Muscle layer of colon (tissue), 2 donors: ENCODE measurements around the gene CTNNA2.

Experiments
- H3K27ac ChIP-seq: one replicate; pipeline ENCODE4 v1.7.0; 2013; ENCODE audit warnings: low read depth, mild to moderate bottlenecking, low read length, moderate library complexity
- H3K27me3 ChIP-seq, 2 donors: one replicate each; pipeline ENCODE4 v1.7.0; 2013; ENCODE audit warnings: low read length in 2 of 2, mild to moderate bottlenecking in 2 of 2; ENCODE audit not compliant: insufficient read depth in 2 of 2, control insufficient read depth in 1 of 2
- H3K36me3 ChIP-seq: one replicate; pipeline ENCODE4 v1.7.0; 2013; ENCODE audit warnings: mild to moderate bottlenecking, low read length; ENCODE audit not compliant: insufficient read depth
- H3K4me1 ChIP-seq: one replicate; pipeline ENCODE4 v1.7.0; 2013; ENCODE audit warnings: mild to moderate bottlenecking, low read length; ENCODE audit not compliant: insufficient read depth
- H3K4me3 ChIP-seq, 2 donors: one replicate each; pipeline ENCODE4 v1.7.0; 2013; ENCODE audit warnings: low read length in 2 of 2, low read depth in 1 of 2, mild to moderate bottlenecking in 1 of 2, moderate library complexity in 1 of 2
- H3K9ac ChIP-seq: one replicate; pipeline ENCODE4 v1.7.0; 2013; ENCODE audit warnings: low read length
- H3K9me3 ChIP-seq: one replicate; pipeline ENCODE4 v1.7.0; 2013; ENCODE audit warnings: mild to moderate bottlenecking, low read length
- donor health status: abdominal sarcoma.
- donor health status: Adenocarcinoma of cecum.

Gene CTNNA2

DNA sequence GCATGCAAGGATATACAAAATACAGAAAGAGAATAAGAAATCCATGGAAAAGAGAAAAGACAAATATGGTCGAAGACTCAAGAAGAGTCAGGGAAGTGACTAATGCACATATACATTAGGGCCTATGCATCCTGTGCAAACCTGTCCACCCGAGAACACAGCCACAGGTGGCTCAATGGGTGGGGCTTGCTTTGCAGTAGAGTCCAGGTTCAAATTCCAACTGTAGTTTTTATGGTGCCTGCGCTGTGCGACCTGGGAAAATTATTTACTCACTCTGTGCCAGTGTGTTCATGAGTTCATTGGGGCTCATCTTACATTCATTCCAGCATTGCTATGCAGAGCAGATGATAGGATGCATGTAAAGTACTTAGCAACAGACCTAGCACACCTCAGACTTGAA, 244.7 kb downstream of the CTNNA2 start:
- H3K4me3 ChIP-seq, result no peak overlapping the region
- H3K9me3 ChIP-seq, result no peaks in the 10 kb centered on the region
- H3K27ac ChIP-seq, result no peak overlapping the region
- no peaks in the 10 kb centered on the region for H3K27me3 ChIP-seq
- no peaks in the 10 kb centered on the region for H3K4me1 ChIP-seq
- H3K36me3 ChIP-seq, result no peaks in the 10 kb centered on the region
- no peak overlapping the region for H3K9ac ChIP-seq

DNA sequence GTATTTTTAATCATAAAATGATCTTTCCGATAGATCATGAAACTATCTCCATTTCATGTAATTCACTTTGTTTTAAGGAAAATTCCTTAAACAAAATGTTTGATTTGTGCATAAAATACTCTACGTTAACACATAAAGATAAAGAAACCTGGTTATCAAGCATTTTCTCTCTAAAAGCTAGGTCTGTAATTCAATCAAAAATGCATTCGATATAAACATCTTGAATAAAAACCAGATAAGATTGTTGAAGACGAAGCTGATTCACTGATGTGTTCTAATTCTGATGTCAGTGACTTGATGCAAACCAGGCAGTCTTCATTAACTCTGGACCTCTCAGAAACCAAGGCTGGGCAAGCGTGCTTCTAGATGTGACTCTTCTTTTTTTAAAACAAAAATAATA, 245.2 kb downstream of the CTNNA2 start:
- Histone ChIP-seq H3K36me3 (no peaks in the 10 kb centered on the region), H3K4me1 (no peaks in the 10 kb centered on the region), H3K9me3 (no peaks in the 10 kb centered on the region), H3K4me3 (no peak overlapping the region), H3K27ac (no peak overlapping the region), H3K27me3 (no peaks in the 10 kb centered on the region), H3K9ac (no peak overlapping the region)

DNA sequence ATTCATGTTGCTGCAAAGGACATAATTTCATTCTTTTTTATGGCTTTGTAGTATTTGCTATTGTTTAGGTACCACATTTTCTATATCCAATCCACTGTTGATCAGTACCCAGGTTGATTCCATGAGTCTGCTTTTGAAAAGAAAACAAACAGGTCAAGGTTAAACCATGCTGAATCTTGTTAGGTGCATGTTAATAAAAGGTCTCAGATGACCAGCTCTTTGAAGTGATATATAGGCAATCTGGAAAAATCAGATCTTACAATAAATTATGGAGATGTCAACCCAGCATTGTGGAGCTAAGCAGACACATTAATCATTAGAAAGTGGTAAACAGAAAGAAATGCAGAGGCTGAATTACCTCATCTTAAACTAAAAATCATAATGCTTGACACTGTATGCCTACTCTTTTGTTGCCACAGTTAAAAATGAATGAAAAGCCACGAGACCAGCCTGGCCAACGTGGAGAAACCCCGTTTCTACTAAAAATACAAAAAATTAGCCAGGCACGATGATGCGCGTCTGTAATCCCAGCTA, 246.0 kb downstream of the CTNNA2 start:
- H3K4me1 ChIP-seq, result no peaks in the 10 kb centered on the region
- no peaks in the 10 kb centered on the region for H3K36me3 ChIP-seq
- H3K27me3 ChIP-seq, result no peaks in the 10 kb centered on the region
- no peak overlapping the region for H3K27ac ChIP-seq
- no peak overlapping the region for H3K4me3 ChIP-seq
- H3K9me3 ChIP-seq, result no peaks in the 10 kb centered on the region
- no peak overlapping the region for H3K9ac ChIP-seq

DNA sequence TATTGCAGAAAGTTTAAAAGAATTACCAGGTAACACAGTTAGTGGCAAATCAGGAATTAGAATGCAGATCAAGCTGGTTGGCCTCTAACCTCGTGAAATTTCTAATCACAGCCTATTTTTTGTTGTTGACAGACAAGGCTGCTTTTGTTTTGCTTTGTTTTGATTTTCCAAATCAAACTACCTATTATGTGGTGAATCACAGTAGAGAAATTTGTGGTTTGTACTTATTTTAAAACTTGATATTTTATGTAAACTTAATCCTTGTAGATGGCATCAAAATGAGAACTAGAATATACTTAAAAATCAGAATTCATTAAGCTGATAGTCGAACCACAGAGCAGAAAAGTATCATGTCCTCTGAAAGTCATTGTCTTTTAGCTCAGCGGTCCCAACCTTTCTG, 258.1 kb downstream of the CTNNA2 start:
- H3K4me3 ChIP-seq, result no peak overlapping the region
- H3K9ac ChIP-seq, result no peak overlapping the region
- no peak overlapping the region for H3K27ac ChIP-seq
- H3K36me3 ChIP-seq, result no peaks in the 10 kb centered on the region
- no peaks in the 10 kb centered on the region for H3K27me3 ChIP-seq
- no peaks in the 10 kb centered on the region for H3K9me3 ChIP-seq
- H3K4me1 ChIP-seq, result no peaks in the 10 kb centered on the region

DNA sequence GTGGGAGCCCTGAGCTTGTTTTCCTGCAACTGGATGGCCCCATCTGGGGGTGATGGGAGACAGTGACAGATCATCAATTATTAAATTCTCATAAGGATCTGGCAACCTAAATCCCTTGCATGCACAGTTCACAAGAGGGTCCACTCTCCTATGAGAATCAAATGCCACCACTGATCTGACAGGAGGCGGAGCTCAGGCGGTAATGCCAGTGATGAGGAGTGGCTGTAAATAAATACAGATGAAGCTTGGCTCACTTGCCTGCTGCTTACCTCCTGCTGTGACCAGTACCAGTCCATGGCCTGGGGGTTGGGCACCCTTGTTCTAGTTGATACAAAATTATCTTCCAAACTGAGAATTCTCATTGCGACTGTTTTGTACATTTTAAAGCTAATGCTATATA, 258.6 kb downstream of the CTNNA2 start:
- Histone ChIP-seq H3K27me3 (no peaks in the 10 kb centered on the region), H3K36me3 (no peaks in the 10 kb centered on the region), H3K4me1 (no peaks in the 10 kb centered on the region), H3K9ac (no peak overlapping the region), H3K27ac (no peak overlapping the region), H3K9me3 (no peaks in the 10 kb centered on the region), H3K4me3 (no peak overlapping the region)

DNA sequence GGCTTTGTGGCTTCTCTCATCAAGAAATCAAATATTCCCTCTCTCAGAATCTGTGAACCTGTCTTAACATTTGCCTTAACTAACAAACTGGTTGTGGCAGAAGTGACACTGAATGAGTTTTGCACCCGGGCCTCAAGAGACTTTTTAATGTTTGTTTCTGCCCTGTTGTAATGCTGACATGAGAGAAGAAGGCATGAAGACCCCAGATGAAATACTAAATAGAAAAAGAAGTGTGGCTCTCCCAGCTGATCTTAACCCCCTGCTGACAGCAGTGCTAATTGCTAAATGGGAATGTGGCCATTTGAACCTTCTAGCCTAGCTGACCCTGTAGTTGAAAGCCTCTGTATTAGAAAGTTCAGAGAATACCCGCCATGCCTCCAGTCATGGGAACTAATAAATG, 261.2 kb downstream of the CTNNA2 start:
- Histone ChIP-seq H3K9ac (no peak overlapping the region), H3K27me3 (no peaks in the 10 kb centered on the region), H3K9me3 (no peaks in the 10 kb centered on the region)

DNA sequence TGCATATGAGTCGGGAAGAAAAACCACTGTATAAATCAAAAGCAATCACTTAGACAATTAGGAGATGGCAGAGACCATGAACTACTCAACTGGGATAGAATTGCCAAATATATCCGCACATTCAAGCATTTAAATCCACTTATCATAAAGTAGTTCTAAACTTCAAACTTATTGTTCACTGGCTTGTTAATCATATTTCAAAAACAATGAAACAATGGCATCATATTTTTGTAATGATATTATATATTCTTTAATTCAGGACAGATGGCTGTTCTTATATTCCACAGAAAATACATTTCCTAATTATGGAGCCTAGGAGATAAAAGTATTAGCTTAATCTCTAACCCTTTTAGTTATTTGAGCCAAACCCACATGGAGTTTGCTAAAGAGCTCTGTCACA, 263.6 kb downstream of the CTNNA2 start:
- Histone ChIP-seq H3K27me3 (no peaks in the 10 kb centered on the region), H3K36me3 (no peaks in the 10 kb centered on the region), H3K9ac (no peak overlapping the region), H3K4me3 (no peak overlapping the region), H3K9me3 (no peaks in the 10 kb centered on the region), H3K4me1 (no peaks in the 10 kb centered on the region), H3K27ac (no peak overlapping the region)

More for the DNA sequence above, 261.2 kb downstream of the CTNNA2 start:
- H3K36me3 ChIP-seq, result no peaks in the 10 kb centered on the region
- H3K4me1 ChIP-seq, result no peaks in the 10 kb centered on the region
- no peak overlapping the region for H3K27ac ChIP-seq
- H3K4me3 ChIP-seq, result no peak overlapping the region

DNA sequence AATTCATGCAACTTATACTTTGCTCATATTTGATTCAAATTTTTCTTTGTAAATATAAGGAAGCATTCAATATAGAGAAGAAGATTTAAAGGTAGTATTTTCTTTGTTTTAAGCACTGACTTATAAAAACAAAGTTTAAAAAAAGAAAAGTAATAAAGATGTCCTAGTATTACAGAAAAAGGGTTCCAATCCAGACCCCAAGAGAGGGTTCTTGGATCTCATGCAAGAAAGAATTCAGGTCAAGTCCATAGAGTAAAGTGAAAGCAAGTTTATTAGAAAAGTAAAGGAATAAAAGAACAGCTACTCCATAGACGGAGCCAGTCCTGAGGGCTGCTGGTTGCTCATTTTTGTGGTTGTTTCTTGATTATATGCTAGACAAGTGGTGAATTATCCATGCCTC, 267.9 kb downstream of the CTNNA2 start:
- Histone ChIP-seq H3K9ac (no peak overlapping the region), H3K4me1 (no peaks in the 10 kb centered on the region), H3K9me3 (no peaks in the 10 kb centered on the region), H3K27ac (no peak overlapping the region), H3K27me3 (no peaks in the 10 kb centered on the region), H3K4me3 (no peak overlapping the region), H3K36me3 (no peaks in the 10 kb centered on the region)

DNA sequence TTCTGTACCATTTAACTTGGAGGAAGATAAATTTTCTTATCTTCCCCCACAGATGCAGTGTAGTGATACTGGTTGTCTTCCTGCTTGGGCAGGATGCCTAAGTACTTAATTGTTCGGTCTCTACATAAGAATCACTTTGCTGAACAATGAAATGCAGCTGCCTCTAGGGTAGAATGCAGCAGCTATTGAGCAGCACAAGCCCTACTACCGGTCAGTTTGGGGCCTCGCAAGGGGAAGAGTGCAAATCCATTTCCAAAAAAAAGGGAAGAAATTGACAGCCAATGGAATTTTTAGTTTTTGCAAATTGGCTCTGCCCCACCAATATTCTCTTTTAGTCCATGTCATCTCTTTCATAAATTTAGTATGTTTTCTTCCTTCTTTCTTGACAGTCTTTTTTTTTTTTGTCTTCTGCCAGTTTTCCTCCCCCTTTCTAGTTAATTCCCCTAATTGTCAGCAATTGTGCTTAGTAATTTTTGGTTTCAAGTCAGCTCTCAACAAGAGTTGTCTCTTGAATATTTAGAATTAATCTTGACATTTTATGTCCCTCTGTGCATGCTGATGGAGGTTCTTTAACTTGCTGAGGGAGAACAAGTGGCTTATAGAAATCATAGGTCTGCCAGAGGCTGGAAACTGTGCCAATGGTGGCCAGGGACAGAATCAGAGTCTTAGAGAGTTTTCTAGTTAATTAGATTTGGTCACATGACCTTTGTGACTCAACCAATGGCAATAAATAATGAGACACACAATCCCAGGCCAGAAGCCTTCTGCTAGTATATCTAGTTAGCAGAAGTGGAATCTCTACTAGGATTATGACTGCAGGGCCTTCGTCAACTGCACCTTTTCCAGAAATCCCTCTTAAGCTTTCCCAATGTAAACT, 270.0 kb downstream of the CTNNA2 start:
- H3K4me3 ChIP-seq, result no peak overlapping the region
- no peaks in the 10 kb centered on the region for H3K9me3 ChIP-seq
- H3K9ac ChIP-seq, result no peak overlapping the region
- no peaks in the 10 kb centered on the region for H3K36me3 ChIP-seq
- no peak overlapping the region for H3K27ac ChIP-seq
- H3K27me3 ChIP-seq, result no peaks in the 10 kb centered on the region
- H3K4me1 ChIP-seq, result no peaks in the 10 kb centered on the region

DNA sequence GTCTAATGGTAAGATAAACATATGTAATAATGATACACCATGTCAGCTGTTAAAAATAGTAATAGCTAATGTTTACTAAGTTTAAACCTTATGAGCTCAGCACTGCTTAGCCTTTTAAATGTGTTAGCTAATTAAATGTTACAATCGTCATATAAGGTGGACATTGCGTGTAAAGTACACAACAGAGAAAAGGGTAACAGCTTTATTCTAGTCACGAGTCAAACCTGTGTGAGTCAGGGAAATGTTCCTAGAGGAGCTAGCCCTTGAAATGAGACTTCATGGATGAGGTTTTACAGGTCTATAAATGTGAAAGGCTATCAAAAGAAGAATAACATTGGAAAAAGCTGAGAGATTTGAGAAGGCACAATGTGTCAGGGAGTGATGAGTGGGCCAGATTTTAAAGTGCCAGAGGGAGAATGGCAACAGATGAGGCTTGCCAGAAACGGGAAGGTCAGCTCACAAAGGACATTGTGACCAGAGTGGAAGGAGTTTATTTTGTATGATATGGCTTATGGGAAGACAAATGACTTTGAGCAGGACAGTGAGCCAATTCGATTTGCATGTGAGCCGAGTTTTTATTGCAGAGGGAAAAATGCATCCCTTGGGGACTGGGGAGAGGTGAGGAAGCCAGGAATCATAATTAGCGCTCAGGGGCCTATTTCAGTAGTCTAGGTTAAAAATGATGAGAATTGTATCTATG, 276.3 kb downstream of the CTNNA2 start:
- no peaks in the 10 kb centered on the region for H3K9me3 ChIP-seq
- no peak overlapping the region for H3K9ac ChIP-seq
- H3K36me3 ChIP-seq, result no peaks in the 10 kb centered on the region
- no peaks in the 10 kb centered on the region for H3K27me3 ChIP-seq
- H3K4me3 ChIP-seq, result no peak overlapping the region
- no peaks in the 10 kb centered on the region for H3K4me1 ChIP-seq
- H3K27ac ChIP-seq, result no peak overlapping the region

DNA sequence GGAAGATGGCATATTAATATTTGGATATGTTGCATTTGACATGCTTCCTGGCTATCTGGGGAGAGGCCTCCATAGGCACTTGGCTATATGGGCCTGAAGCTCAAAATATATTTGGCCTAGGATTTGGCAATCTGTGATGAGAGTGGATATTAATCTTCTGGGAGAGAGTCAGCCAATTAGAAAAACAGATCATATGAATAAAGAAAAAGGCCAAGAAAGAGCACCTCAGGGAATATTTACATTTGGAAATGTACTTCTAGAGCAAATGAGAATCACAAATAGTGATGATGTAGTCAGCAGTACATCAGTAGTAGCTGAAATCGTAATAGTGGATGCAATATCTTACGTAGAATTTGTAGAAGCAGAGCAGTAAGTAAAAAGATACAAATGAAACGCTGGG, 277.0 kb downstream of the CTNNA2 start:
- no peaks in the 10 kb centered on the region for H3K36me3 ChIP-seq
- no peaks in the 10 kb centered on the region for H3K4me1 ChIP-seq
- no peaks in the 10 kb centered on the region for H3K27me3 ChIP-seq
- H3K9ac ChIP-seq, result no peak overlapping the region
- no peaks in the 10 kb centered on the region for H3K9me3 ChIP-seq
- H3K4me3 ChIP-seq, result no peak overlapping the region
- H3K27ac ChIP-seq, result no peak overlapping the region
